ENCODE results near the gene ANO9.

DNA sequence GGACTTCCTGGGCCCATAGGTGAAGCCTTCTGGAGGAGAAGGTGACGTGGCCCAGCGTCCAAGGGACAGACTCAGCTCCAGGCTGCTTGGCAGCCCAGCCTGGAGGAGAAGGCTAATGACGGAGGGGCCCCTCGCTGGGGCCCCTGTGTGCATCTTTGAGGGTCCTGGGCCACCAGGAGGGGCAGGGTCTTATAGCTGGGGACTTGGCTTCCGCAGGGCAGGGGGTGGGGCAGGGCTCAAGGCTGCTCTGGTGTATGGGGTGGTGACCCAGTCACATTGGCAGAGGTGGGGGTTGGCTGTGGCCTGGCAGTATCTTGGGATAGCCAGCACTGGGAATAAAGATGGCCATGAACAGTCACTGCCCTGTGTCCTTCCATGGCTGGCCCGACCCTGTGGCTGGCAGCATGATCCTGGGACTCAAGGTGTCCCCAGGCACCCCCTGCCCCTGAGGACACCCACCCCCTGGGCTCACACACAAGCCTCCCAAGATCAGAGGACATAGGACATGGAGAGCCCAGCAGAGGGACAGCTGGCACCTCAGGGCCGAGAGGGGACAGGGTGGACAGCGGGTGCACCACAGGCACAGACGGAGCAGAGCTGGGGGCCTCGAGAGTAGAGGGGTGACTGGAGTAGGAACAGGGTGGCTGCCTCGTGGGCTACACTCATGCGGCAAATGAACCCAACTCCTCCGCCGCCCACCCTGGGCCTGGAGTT lies 37.1 kb downstream of the ANO9 start:
- TF ChIP-seq, protein P1, sequence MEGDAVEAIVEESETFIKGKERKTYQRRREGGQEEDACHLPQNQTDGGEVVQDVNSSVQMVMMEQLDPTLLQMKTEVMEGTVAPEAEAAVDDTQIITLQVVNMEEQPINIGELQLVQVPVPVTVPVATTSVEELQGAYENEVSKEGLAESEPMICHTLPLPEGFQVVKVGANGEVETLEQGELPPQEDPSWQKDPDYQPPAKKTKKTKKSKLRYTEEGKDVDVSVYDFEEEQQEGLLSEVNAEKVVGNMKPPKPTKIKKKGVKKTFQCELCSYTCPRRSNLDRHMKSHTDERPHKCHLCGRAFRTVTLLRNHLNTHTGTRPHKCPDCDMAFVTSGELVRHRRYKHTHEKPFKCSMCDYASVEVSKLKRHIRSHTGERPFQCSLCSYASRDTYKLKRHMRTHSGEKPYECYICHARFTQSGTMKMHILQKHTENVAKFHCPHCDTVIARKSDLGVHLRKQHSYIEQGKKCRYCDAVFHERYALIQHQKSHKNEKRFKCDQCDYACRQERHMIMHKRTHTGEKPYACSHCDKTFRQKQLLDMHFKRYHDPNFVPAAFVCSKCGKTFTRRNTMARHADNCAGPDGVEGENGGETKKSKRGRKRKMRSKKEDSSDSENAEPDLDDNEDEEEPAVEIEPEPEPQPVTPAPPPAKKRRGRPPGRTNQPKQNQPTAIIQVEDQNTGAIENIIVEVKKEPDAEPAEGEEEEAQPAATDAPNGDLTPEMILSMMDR (IDR thresholded peaks at IDR 0.05): no peak
- TF ChIP-seq POLR2A (IDR thresholded peaks at IDR 0.05): no peak
